ENCODE data around the gene SEC22C. TPM values are rescaled to one million over a fixed set of nuclear protein-coding genes. Genes with fewer than 3 reads are reported as not detected.
A peak's percentile ranks its signal among the peaks of the same experiment; 100 is the strongest.

The SEC22C gene
- total and polyA plus RNA-seq, 7 experiments from 2014 or later = 38.0 to 54.8 (median 50.4) TPM

DNA sequence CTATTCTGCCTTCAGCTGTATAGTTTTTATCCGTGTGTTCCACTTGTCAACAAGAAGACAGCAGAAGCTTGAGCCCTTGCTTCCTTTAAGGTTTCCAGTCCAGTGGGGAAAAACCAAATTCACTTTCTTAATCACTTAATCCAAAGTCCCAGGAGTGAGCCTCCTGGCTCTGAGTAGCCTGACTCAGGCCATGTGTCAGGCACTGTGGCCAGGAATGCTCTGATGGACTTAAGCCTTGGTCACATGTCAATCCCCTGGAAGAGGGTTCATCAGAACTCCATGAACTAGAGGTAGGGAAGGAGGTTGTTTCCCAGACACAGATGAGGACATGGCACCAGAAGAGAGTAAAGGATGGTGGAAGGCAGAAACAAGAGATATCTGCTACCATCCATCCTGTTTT lies 70.6 kb downstream of the SEC22C start:
- H3K36me3 Mint-ChIP-seq = peaks cover 3 to 35% (median 15%) of the 10 kb centered on the region in 5 donors
- H3K27ac ChIP-seq (ENCODE audit: low read depth, low read length) = no peak overlapping the region
- H3K4me1 ChIP-seq (ENCODE audit: control insufficient read depth in 2 of 2, insufficient read depth in 2 of 2, low read length in 2 of 2) = peaks cover 0 to 41% of the 10 kb centered on the region in 2 donors
- POLR2A ChIA-PET = interaction anchor here (1.1 to 6.0 kb wide), 3 partner anchors 9 to 15 kb away, joined by 4 to 26 read pairs (median 26); partner anchors contain the start of gene VIPR1
- H3K9me3 ChIP-seq (ENCODE audit: control insufficient read depth in 2 of 3, low read length in 3 of 3) = no peaks in the 10 kb centered on the region
- no peaks in the 10 kb centered on the region for H3K9me3 Mint-ChIP-seq
- H3K4me3 ChIP-seq (ENCODE audit: low read length) = no peak overlapping the region
- H3K27ac Mint-ChIP-seq = peak overlapping the region in 4 of 9 donors; percentile 26 to 78 (median 59)
- H3K4me3 Mint-ChIP-seq = peak overlapping the region in 3 of 10 donors; percentile 0 to 25 (median 18)
- intact Hi-C loops (cut with micrococcal nuclease) = no loop called here
- no peak for DNase-seq
- CTCF ChIA-PET = interaction anchor here (0.8 to 4.1 kb wide), 4 partner anchors 9 to 26 kb away, joined by 3 to 34 read pairs (median 8); partner anchors contain the start of gene VIPR1
- ATAC-seq = no peak
- H3K27me3 Mint-ChIP-seq = peaks cover 0 to 5% (median 0%) of the 10 kb centered on the region in 5 donors
- peaks cover 33 to 77% (median 68%) of the 10 kb centered on the region in 7 donors for H3K4me1 Mint-ChIP-seq
- H3K27me3 ChIP-seq (ENCODE audit: control insufficient read depth in 2 of 2, insufficient read depth in 2 of 2, low read length in 2 of 2) = no peaks in the 10 kb centered on the region
- H3K36me3 ChIP-seq (ENCODE audit: control insufficient read depth in 2 of 3, insufficient read depth in 3 of 3, low read length in 3 of 3) = peaks cover 0 to 34% (median 0%) of the 10 kb centered on the region in 3 experiments

DNA sequence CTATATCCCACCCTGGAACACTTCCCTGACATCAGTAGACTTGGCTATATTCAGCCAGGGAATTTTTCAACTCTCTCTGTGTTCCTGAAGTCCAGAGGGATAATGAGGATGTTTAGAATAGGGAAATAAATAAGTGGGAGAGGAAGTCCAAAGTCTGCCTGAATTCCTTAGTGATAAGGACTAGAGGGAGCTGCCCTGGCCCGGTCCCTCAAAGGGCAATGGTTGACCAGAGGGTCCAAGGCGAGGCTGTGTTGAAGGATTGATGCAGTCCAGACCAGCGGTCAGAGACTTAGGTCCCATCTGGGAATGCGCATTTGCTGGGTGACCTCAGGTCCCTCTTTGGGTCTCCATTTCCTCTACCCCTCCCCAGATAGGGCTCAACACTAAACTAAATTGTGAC lies 71.4 kb downstream of the SEC22C start:
- Histone ChIP-seq H3K27me3 (ENCODE audit: control insufficient read depth in 2 of 2, insufficient read depth in 2 of 2, low read length in 2 of 2) (no peaks in the 10 kb centered on the region), H3K4me1 (ENCODE audit: control insufficient read depth in 2 of 2, insufficient read depth in 2 of 2, low read length in 2 of 2) (peaks cover 0 to 48% of the 10 kb centered on the region in 2 donors), H3K9me3 (ENCODE audit: control insufficient read depth in 2 of 3, low read length in 3 of 3) (no peaks in the 10 kb centered on the region), H3K27ac (ENCODE audit: low read depth, low read length) (no peak overlapping the region), H3K36me3 (ENCODE audit: control insufficient read depth in 2 of 3, insufficient read depth in 3 of 3, low read length in 3 of 3) (peaks cover 0 to 25% (median 0%) of the 10 kb centered on the region in 3 experiments), H3K4me3 (ENCODE audit: low read length) (no peak overlapping the region)
- H3K27me3 Mint-ChIP-seq = peaks cover 0 to 5% (median 0%) of the 10 kb centered on the region in 5 donors
- ATAC-seq = no peak
- peak overlapping the region in 1 of 10 donors; percentile 11 for H3K4me3 Mint-ChIP-seq
- H3K27ac Mint-ChIP-seq = peak overlapping the region in 4 of 9 donors; percentile 23 to 66 (median 63)
- POLR2A ChIA-PET = interaction anchor here (1.1 to 6.0 kb wide), 3 partner anchors 8 to 15 kb away, joined by 4 to 26 read pairs (median 26); partner anchors contain the start of gene VIPR1
- no peak for DNase-seq
- H3K4me1 Mint-ChIP-seq = peaks cover 33 to 78% (median 70%) of the 10 kb centered on the region in 7 donors
- H3K36me3 Mint-ChIP-seq = peaks cover 3 to 30% (median 9%) of the 10 kb centered on the region in 5 donors
- H3K9me3 Mint-ChIP-seq = no peaks in the 10 kb centered on the region
- CTCF ChIA-PET = interaction anchor here (0.6 to 4.1 kb wide), 5 partner anchors 8 to 76 kb away, joined by 3 to 34 read pairs (median 5); partner anchors contain the start of gene VIPR1
- intact Hi-C loops (cut with micrococcal nuclease) = no loop called here

DNA sequence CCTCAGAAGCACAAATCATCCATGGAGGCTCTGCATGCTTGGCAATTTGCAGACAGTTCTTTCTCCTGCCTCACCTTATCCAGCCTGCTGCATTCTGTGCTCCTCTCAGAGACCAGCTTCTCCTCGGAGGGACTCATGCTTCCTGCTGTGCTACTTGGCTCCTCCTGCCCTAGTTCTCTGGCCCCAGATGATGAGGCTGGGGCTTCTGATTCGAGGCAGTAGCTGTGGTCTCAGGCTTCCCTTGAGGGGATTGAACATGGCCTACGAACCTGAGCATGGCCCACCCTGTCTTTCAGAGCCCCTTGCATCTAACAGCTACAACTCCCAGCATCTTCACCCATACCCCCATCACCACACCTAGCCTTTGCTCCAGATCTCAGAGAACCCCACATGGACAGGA lies 72.7 kb downstream of the SEC22C start:
- ChIA-PET CTCF (interaction anchor here (1.0 to 4.1 kb wide), 4 partner anchors 8 to 37 kb away, joined by 4 to 34 read pairs (median 9); no protein-coding TSS in a partner anchor), POLR2A (interaction anchor here (0.7 to 6.0 kb wide), 4 partner anchors 17 to 54 kb away, joined by 3 to 26 read pairs (median 6); no protein-coding TSS in a partner anchor)
- ATAC-seq (no peak), DNase-seq (no peak)
- Histone ChIP-seq H3K9me3 (ENCODE audit: control insufficient read depth in 2 of 3, low read length in 3 of 3) (no peaks in the 10 kb centered on the region), H3K4me1 (ENCODE audit: control insufficient read depth in 2 of 2, insufficient read depth in 2 of 2, low read length in 2 of 2) (peaks cover 0 to 51% of the 10 kb centered on the region in 2 donors), H3K36me3 (ENCODE audit: control insufficient read depth in 2 of 3, insufficient read depth in 3 of 3, low read length in 3 of 3) (peaks cover 0 to 13% (median 0%) of the 10 kb centered on the region in 3 experiments), H3K4me3 (ENCODE audit: low read length) (no peak overlapping the region), H3K27ac (ENCODE audit: low read depth, low read length) (no peak overlapping the region), H3K27me3 (ENCODE audit: control insufficient read depth in 2 of 2, insufficient read depth in 2 of 2, low read length in 2 of 2) (no peaks in the 10 kb centered on the region)
- H3K4me1 Mint-ChIP-seq = peaks cover 33 to 80% (median 67%) of the 10 kb centered on the region in 7 donors
- peaks cover 3 to 21% (median 4%) of the 10 kb centered on the region in 5 donors for H3K36me3 Mint-ChIP-seq
- peaks cover 0 to 5% (median 0%) of the 10 kb centered on the region in 5 donors for H3K27me3 Mint-ChIP-seq
- H3K4me3 Mint-ChIP-seq = peak overlapping the region in 7 of 10 donors; percentile 11 to 70 (median 32)
- intact Hi-C loops (cut with micrococcal nuclease) = loop anchor here in 1 of 2 donors (10.0 kb wide), 1 partner anchor 494 kb away; no protein-coding TSS in a partner anchor
- no peaks in the 10 kb centered on the region for H3K9me3 Mint-ChIP-seq
- H3K27ac Mint-ChIP-seq = peak overlapping the region in 7 of 9 donors; percentile 33 to 85 (median 71)

DNA sequence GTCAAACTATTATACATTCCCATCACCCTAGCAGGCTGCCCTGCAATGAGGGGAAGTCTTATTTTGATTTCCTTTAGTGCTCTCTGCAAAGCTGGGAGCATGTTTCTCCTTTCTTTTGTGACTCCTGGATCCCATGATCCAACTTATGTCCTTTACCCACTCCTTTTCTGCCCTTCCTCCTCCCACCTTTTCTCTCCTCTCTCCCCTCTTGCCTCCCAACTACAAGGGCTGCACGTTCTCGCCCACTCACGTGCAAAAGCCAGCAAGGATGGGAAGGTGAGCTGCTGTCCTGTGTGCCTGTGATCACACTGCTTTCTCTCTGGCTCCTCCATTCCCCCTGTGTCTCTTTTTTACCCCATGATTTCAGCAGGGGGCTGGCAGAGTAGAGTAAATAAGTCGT lies 73.2 kb downstream of the SEC22C start:
- H3K27me3 ChIP-seq (ENCODE audit: control insufficient read depth in 2 of 2, insufficient read depth in 2 of 2, low read length in 2 of 2) = no peaks in the 10 kb centered on the region
- H3K9me3 ChIP-seq (ENCODE audit: control insufficient read depth in 2 of 3, low read length in 3 of 3) = no peaks in the 10 kb centered on the region
- H3K27ac Mint-ChIP-seq = peak overlapping the region in 7 of 9 donors; percentile 2 to 85 (median 71)
- peaks cover under 1 to 15% (median 3%) of the 10 kb centered on the region in 5 donors for H3K36me3 Mint-ChIP-seq
- peaks cover 0 to 5% (median 0%) of the 10 kb centered on the region in 5 donors for H3K27me3 Mint-ChIP-seq
- no peak overlapping the region for H3K27ac ChIP-seq (ENCODE audit: low read depth, low read length)
- peaks cover 0 to 8% (median 0%) of the 10 kb centered on the region in 3 experiments for H3K36me3 ChIP-seq (ENCODE audit: control insufficient read depth in 2 of 3, insufficient read depth in 3 of 3, low read length in 3 of 3)
- ATAC-seq (no peak), DNase-seq (no peak)
- H3K4me3 Mint-ChIP-seq = peak overlapping the region in 6 of 10 donors; percentile 32 to 70 (median 54)
- peaks cover 38 to 84% (median 73%) of the 10 kb centered on the region in 7 donors for H3K4me1 Mint-ChIP-seq
- ChIA-PET POLR2A (interaction anchor here (1.3 to 6.0 kb wide), 4 partner anchors 8 to 29 kb away, joined by 4 to 26 read pairs (median 6); no protein-coding TSS in a partner anchor), CTCF (interaction anchor here (1.0 to 4.1 kb wide), 4 partner anchors 29 to 37 kb away, joined by 3 to 34 read pairs (median 6); no protein-coding TSS in a partner anchor)
- H3K9me3 Mint-ChIP-seq = no peaks in the 10 kb centered on the region
- no peak overlapping the region for H3K4me3 ChIP-seq (ENCODE audit: low read length)
- intact Hi-C loops (cut with micrococcal nuclease) = loop anchor here in 1 of 2 donors (10.0 kb wide), 1 partner anchor 494 kb away; no protein-coding TSS in a partner anchor
- H3K4me1 ChIP-seq (ENCODE audit: control insufficient read depth in 2 of 2, insufficient read depth in 2 of 2, low read length in 2 of 2) = peaks cover 0 to 56% of the 10 kb centered on the region in 2 donors

DNA sequence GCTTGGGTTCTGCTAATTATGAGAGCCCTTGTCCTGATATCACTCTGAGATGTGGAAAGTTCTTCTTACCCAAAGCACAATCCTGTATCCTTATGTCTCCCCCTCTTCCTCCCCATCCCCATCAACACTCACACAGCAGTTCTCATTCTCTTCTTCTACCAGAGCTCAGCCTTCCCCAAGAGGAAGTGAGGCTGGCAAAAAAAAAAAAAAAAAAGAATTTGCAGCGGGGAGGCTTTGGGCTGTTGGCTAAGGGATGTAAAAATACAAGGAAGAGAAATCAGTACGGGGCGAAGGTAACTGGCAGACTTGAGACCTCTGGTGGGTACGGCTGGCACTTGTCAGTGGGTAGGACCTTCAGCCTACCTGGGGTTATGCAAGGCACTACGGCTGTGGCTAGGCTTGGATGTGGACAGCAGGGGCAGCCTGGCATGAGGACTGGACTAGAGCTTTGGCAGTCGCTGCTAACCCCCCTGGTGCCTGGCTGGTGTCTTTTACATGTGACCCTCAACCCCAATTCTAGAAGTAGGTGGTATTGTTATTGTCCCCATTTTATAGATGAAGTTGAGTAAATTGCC lies 73.9 kb downstream of the SEC22C start:
- peaks cover 0 to 62% of the 10 kb centered on the region in 2 donors for H3K4me1 ChIP-seq (ENCODE audit: control insufficient read depth in 2 of 2, insufficient read depth in 2 of 2, low read length in 2 of 2)
- no peak for DNase-seq
- intact Hi-C loops (cut with micrococcal nuclease) = loop anchor here in 1 of 2 donors (10.0 kb wide), 1 partner anchor 493 kb away; no protein-coding TSS in a partner anchor

DNA sequence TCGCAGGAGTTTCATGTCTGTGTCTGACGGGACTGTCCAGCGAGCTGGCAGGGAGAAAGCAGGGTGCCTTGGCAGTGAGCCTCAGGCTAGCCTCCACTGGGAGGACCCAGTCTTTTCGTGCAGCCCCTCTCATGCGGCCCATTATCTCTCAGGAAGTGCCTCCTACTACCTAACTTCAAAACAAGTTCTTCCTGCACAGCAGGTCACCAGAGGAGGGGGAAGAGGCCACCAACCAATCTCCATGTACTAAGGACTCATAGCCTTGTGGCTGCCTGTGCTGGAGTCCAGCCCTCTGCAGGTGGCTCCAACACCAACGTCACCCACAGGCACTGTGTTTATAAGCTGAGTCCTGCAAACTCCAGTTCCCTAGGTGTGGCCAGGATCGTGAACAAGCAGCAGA lies 74.5 kb downstream of the SEC22C start:
- peaks cover 0 to 61% of the 10 kb centered on the region in 2 donors for H3K4me1 ChIP-seq (ENCODE audit: control insufficient read depth in 2 of 2, insufficient read depth in 2 of 2, low read length in 2 of 2)

More for the DNA sequence above, 73.9 kb downstream of the SEC22C start:
- H3K27ac Mint-ChIP-seq = peak overlapping the region; percentile 19 to 94 (median 85)
- CTCF ChIA-PET = interaction anchor here (0.7 to 4.1 kb wide), 6 partner anchors 26 to 306 kb away, joined by 3 to 34 read pairs (median 3); no protein-coding TSS in a partner anchor
- H3K9me3 ChIP-seq (ENCODE audit: control insufficient read depth in 2 of 3, low read length in 3 of 3) = no peaks in the 10 kb centered on the region
- no peak overlapping the region for H3K27ac ChIP-seq (ENCODE audit: low read depth, low read length)
- no peaks in the 10 kb centered on the region for H3K9me3 Mint-ChIP-seq
- H3K4me3 ChIP-seq (ENCODE audit: low read length) = no peak overlapping the region
- POLR2A ChIA-PET = interaction anchor here (1.3 to 6.0 kb wide), 3 partner anchors 9 to 30 kb away, joined by 4 to 26 read pairs (median 8); no protein-coding TSS in a partner anchor
- no peaks in the 10 kb centered on the region for H3K27me3 ChIP-seq (ENCODE audit: control insufficient read depth in 2 of 2, insufficient read depth in 2 of 2, low read length in 2 of 2)
- peak; percentile 25 for ATAC-seq
- peaks cover 0 to 9% (median 0%) of the 10 kb centered on the region in 5 donors for H3K36me3 Mint-ChIP-seq
- H3K4me3 Mint-ChIP-seq = peak overlapping the region in 9 of 10 donors; percentile 59 to 77 (median 70)
- peaks cover 0 to under 1% (median 0%) of the 10 kb centered on the region in 3 experiments for H3K36me3 ChIP-seq (ENCODE audit: control insufficient read depth in 2 of 3, insufficient read depth in 3 of 3, low read length in 3 of 3)
- H3K27me3 Mint-ChIP-seq = peaks cover 0 to 12% (median 0%) of the 10 kb centered on the region in 5 donors
- peaks cover 45 to 89% (median 80%) of the 10 kb centered on the region in 7 donors for H3K4me1 Mint-ChIP-seq

More for the DNA sequence above, 74.5 kb downstream of the SEC22C start:
- POLR2A ChIA-PET = interaction anchor here (1.3 to 6.0 kb wide), 2 partner anchors 9 to 18 kb away, joined by 4 to 26 read pairs; no protein-coding TSS in a partner anchor
- H3K27ac ChIP-seq (ENCODE audit: low read depth, low read length) = peak overlapping the region; percentile 35
- Mint-ChIP-seq H3K9me3 (no peaks in the 10 kb centered on the region), H3K36me3 (peaks cover 0 to 9% (median 0%) of the 10 kb centered on the region in 5 donors), H3K27ac (peak overlapping the region; percentile 45 to 94 (median 85)), H3K4me3 (peak overlapping the region; percentile 40 to 77 (median 68)), H3K27me3 (peaks cover 0 to 13% (median 0%) of the 10 kb centered on the region in 5 donors), H3K4me1 (peaks cover 47 to 91% (median 80%) of the 10 kb centered on the region in 7 donors)
- intact Hi-C loops (cut with micrococcal nuclease) = loop anchor here in 1 of 2 donors (10.0 kb wide), 1 partner anchor 492 kb away; no protein-coding TSS in a partner anchor
- no peaks in the 10 kb centered on the region for H3K27me3 ChIP-seq (ENCODE audit: control insufficient read depth in 2 of 2, insufficient read depth in 2 of 2, low read length in 2 of 2)
- no peak for ATAC-seq
- no peaks in the 10 kb centered on the region for H3K36me3 ChIP-seq (ENCODE audit: control insufficient read depth in 2 of 3, insufficient read depth in 3 of 3, low read length in 3 of 3)
- CTCF ChIA-PET = interaction anchor here (0.7 to 4.1 kb wide), 6 partner anchors 26 to 305 kb away, joined by 3 to 34 read pairs (median 3); no protein-coding TSS in a partner anchor
- H3K4me3 ChIP-seq (ENCODE audit: low read length) = no peak overlapping the region
- H3K9me3 ChIP-seq (ENCODE audit: control insufficient read depth in 2 of 3, low read length in 3 of 3) = no peaks in the 10 kb centered on the region
- peak in 1 of 9 donors; percentile 16 for DNase-seq

Data from naive thymus-derived CD4-positive, alpha-beta T cell (primary cell).